ENCODE results near the gene PSMG4. TPM values are rescaled to one million over a fixed set of nuclear protein-coding genes. Genes with fewer than 3 reads are reported as not detected.

Gene PSMG4
- total and polyA plus RNA-seq, 10 of the 15 experiments (the other 5 are each of a cell fraction or from before 2014, with no cell fraction given), result 7.1 to 62.6 (median 29.8) TPM

DNA sequence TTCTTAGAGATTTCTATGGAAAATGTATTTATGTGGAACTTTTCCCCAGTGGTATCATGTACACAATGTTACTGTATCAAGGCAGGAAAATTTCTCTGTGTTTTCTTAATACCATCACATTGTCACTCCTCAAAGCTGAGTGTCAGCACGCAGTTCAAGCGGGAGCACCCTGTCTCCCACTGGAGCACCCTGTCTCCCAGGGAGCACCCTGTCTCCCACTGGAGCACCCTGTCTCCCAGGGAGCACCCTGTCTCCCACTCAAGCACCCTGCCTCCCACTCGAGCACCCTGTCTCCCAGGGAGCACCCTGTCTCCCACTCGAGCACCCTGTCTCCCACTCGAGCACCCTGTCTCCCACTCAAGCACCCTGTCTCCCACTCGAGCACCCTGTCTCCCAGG lies 51.3 kb downstream of the PSMG4 start (continued):
- TF ChIP-seq, protein P1, sequence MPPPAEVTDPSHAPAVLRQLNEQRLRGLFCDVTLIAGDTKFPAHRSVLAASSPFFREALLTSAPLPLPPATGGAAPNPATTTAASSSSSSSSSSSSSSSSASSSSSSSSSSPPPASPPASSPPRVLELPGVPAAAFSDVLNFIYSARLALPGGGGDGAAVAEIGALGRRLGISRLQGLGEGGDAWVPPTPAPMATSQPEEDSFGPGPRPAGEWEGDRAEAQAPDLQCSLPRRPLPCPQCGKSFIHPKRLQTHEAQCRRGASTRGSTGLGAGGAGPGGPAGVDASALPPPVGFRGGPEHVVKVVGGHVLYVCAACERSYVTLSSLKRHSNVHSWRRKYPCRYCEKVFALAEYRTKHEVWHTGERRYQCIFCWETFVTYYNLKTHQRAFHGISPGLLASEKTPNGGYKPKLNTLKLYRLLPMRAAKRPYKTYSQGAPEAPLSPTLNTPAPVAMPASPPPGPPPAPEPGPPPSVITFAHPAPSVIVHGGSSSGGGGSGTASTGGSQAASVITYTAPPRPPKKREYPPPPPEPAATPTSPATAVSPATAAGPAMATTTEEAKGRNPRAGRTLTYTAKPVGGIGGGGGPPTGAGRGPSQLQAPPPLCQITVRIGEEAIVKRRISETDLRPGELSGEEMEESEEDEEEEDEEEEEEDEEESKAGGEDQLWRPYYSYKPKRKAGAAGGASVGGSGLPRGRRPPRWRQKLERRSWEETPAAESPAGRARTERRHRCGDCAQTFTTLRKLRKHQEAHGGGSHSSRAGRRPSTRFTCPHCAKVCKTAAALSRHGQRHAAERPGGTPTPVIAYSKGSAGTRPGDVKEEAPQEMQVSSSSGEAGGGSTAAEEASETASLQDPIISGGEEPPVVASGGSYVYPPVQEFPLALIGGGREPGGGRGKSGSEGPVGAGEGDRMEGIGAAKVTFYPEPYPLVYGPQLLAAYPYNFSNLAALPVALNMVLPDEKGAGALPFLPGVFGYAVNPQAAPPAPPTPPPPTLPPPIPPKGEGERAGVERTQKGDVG (CRISPR knock-in tag; IDR thresholded peaks at IDR 0.05), result no peak

GRCh38 chr6:3310703-3311102 lies 52.0 kb downstream of the PSMG4 start:
- Histone ChIP-seq H3K4me2 (ENCODE audit: control insufficient read depth, insufficient read depth) (no peak overlapping the region), H4K20me1 (ENCODE audit: control insufficient read depth, insufficient read depth) (no peaks in the 10 kb centered on the region), H3K27ac (ENCODE audit: control insufficient read depth, insufficient read depth) (no peak overlapping the region), H2AFZ (ENCODE audit: control insufficient read depth, low read depth, low read length) (no peak overlapping the region), H3K36me3 (ENCODE audit: control insufficient read depth in 2 of 2, insufficient read depth in 2 of 2, low read length in 1 of 2) (no peaks in the 10 kb centered on the region), H3K4me3 (no peak overlapping the region), H3K9ac (ENCODE audit: control insufficient read depth, insufficient read depth, low read length) (no peak overlapping the region), H3K79me2 (ENCODE audit: control insufficient read depth, insufficient read depth, low read length) (no peaks in the 10 kb centered on the region), H3K27me3 (replicated peaks in 1 of 2; ENCODE audit: control insufficient read depth in 2 of 2, insufficient read depth in 2 of 2, low read length in 1 of 2) (no peaks in the 10 kb centered on the region), H3K9me3 (replicated peaks; ENCODE audit: control insufficient read depth, insufficient read depth, low read length) (no peaks in the 10 kb centered on the region; the same call in 2 of the 3 replicates), H3K4me1 (ENCODE audit: control insufficient read depth, insufficient read depth, low read length) (no peaks in the 10 kb centered on the region)
- FAIRE-seq, result no peak
- in situ Hi-C loops (cut with MboI) (no loop called here), intact Hi-C loops (cut with micrococcal nuclease; ENCODE audit: unreplicated experiment) (no loop called here)
- ATAC-seq, result no peak
- DNase-seq (ENCODE audit: low read depth, low spot score), result no peak
- 39% methylated on average over 9 of the region's 9 CpGs for WGBS (ENCODE audit: insufficient coverage, insufficient replicate concordance, low lambda C conversion rate, missing lambda C conversion rate)
- POLR2A ChIA-PET, result no interaction called here
- BruUV-seq (replicated peaks), result no TSS peak
- SMC1A ChIA-PET (ENCODE audit: uncharacterized antibody, unreplicated experiment), result no interaction called here
- CTCF ChIA-PET, result interaction anchor here (1.1 kb wide), 1 partner anchor 12 kb away, joined by 4 read pairs; no protein-coding TSS in a partner anchor
- RAD21 ChIA-PET (ENCODE audit: unreplicated experiment), result no interaction called here
- TF ChIP-seq HDAC2 (IDR thresholded peaks at IDR 0.05) (no peak), IRF3 (IDR thresholded peaks at IDR 0.05) (no peak), POLR2AphosphoS5 (IDR thresholded peaks at IDR 0.05; ENCODE audit: low read length) (no peak), SUZ12 (IDR thresholded peaks at IDR 0.05; ENCODE audit: unreplicated experiment) (no peak), CREM (IDR thresholded peaks at IDR 0.05; ENCODE audit: low read depth) (no peak), CREB1 (IDR thresholded peaks at IDR 0.05; ENCODE audit: low read depth) (no peak), ZNF207 (IDR thresholded peaks at IDR 0.05; ENCODE audit: borderline replicate concordance) (no peak), IKZF1 (conservative IDR thresholded peaks at IDR 0.05) (no peak), MAX (IDR thresholded peaks at IDR 0.05; ENCODE audit: low read depth, low read length) (no peak), TARDBP (IDR thresholded peaks at IDR 0.05; ENCODE audit: borderline replicate concordance) (no peak)
- TF ChIP-seq, protein P2, sequence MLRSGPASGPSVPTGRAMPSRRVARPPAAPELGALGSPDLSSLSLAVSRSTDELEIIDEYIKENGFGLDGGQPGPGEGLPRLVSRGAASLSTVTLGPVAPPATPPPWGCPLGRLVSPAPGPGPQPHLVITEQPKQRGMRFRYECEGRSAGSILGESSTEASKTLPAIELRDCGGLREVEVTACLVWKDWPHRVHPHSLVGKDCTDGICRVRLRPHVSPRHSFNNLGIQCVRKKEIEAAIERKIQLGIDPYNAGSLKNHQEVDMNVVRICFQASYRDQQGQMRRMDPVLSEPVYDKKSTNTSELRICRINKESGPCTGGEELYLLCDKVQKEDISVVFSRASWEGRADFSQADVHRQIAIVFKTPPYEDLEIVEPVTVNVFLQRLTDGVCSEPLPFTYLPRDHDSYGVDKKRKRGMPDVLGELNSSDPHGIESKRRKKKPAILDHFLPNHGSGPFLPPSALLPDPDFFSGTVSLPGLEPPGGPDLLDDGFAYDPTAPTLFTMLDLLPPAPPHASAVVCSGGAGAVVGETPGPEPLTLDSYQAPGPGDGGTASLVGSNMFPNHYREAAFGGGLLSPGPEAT (IDR thresholded peaks at IDR 0.05; ENCODE audit: low read depth), result no peak
- TF ChIP-seq, protein P1 (CRISPR knock-in tag; IDR thresholded peaks at IDR 0.05), result no peak

Data from GM12878 (cell line).